Activated naive CD4-positive, alpha-beta T cell treated with anti-CD3 and anti-CD28 coated beads, Interleukin-2, amount 50 U/mL, for 72 hours (primary cell): ENCODE results near the gene ATIC. TPM values are rescaled to one million over a fixed set of nuclear protein-coding genes. Genes with fewer than 3 reads are reported as not detected.

Experiments
- ATAC-seq, 2 donors: fragments of 150-1000 bp; cut with Tn5 transposase; 2 replicates each; pipeline ENCODE4 v1.10.0; 2021; ENCODE audit warnings: mild to moderate bottlenecking in 2 of 2, moderate library complexity in 2 of 2
- DNase-seq, 2 donors: peaks; one replicate each; pipeline ENCODE4 v3.0.0; 2021 to 2022; ENCODE audit warnings: low spot score in 2 of 2
- H3K27ac Mint-ChIP-seq, 2 donors: one replicate each; pipeline ENCODE4 v1.8.0; 2022; ENCODE audit warnings: mild to moderate bottlenecking in 2 of 2, mixed read lengths in 2 of 2
- H3K36me3 Mint-ChIP-seq, 2 donors: one replicate each; pipeline ENCODE4 v1.8.0; 2022; ENCODE audit warnings: mixed read lengths in 2 of 2
- H3K9me3 Mint-ChIP-seq, 2 donors: one replicate each; pipeline ENCODE4 v1.8.0; 2022; ENCODE audit warnings: mixed read lengths in 2 of 2
- total RNA-seq, 2 donors: library from RNA; stranded (reverse); gene quantifications; one replicate each; pipeline ENCODE4 v1.2.3, GENCODE V29; 2022

ATIC gene
- 100 to 1,000 TPM; 193 to 232 TPM for total RNA-seq

GRCh38 chr2:215311625-215312396, at the start of gene ATIC:
ATIC (plus strand) TSS chr2:215312059; CDS start chr2:215312143, 84 bp downstream.
- peak; percentile 87 to 95 for DNase-seq
- Mint-ChIP-seq H3K36me3 (peaks cover 27 to 33% of the 10 kb centered on the region in 2 donors), H3K9me3 (no peaks in the 10 kb centered on the region), H3K27ac (peak within 1 kb of the TSS; percentile 88 to 95)
- ATAC-seq = peak; percentile 98 to 99

GRCh38 chr2:215262303-215262702, 49.6 kb upstream of the ATIC start:
- H3K36me3 Mint-ChIP-seq = no peaks in the 10 kb centered on the region
- no peak for ATAC-seq
- no peaks in the 10 kb centered on the region for H3K9me3 Mint-ChIP-seq
- no peak for DNase-seq
- H3K27ac Mint-ChIP-seq = no peak overlapping the region

GRCh38 chr2:215262741-215263362, 49.0 kb upstream of the ATIC start:
- no peaks in the 10 kb centered on the region for H3K36me3 Mint-ChIP-seq
- H3K27ac Mint-ChIP-seq = no peak overlapping the region
- ATAC-seq (no peak), DNase-seq (no peak)
- no peaks in the 10 kb centered on the region for H3K9me3 Mint-ChIP-seq

- Mint-ChIP-seq H3K9me3 (no peaks in the 10 kb centered on the region), H3K36me3 (no peaks in the 10 kb centered on the region), H3K27ac (no peak overlapping the region)
- ATAC-seq (no peak), DNase-seq (no peak)
Observed at GRCh38 chr2:215264374-215264773, 47.5 kb upstream of the ATIC start.

- no peak for ATAC-seq
- no peaks in the 10 kb centered on the region for H3K9me3 Mint-ChIP-seq
Observed at GRCh38 chr2:215269397-215270117, 42.3 kb upstream of the ATIC start.

GRCh38 chr2:215270118-215270451, 41.8 kb upstream of the ATIC start:
- no peaks in the 10 kb centered on the region for H3K36me3 Mint-ChIP-seq
- ATAC-seq = no peak
- DNase-seq = no peak
- H3K27ac Mint-ChIP-seq = no peak overlapping the region
- no peaks in the 10 kb centered on the region for H3K9me3 Mint-ChIP-seq

More at GRCh38 chr2:215269397-215270117, 42.3 kb upstream of the ATIC start:
- peak in 1 of 2 donors; percentile 43 for DNase-seq
- Mint-ChIP-seq H3K36me3 (no peaks in the 10 kb centered on the region), H3K27ac (no peak overlapping the region)

GRCh38 chr2:215271446-215271845, 40.4 kb upstream of the ATIC start:
- H3K9me3 Mint-ChIP-seq = no peaks in the 10 kb centered on the region
- DNase-seq (no peak), ATAC-seq (no peak)
- no peaks in the 10 kb centered on the region for H3K36me3 Mint-ChIP-seq
- H3K27ac Mint-ChIP-seq = no peak overlapping the region

- Mint-ChIP-seq H3K9me3 (no peaks in the 10 kb centered on the region), H3K36me3 (no peaks in the 10 kb centered on the region), H3K27ac (no peak overlapping the region)
- ATAC-seq (peak; percentile 67 to 97), DNase-seq (no peak)
Observed at GRCh38 chr2:215272918-215273317, 38.9 kb upstream of the ATIC start.

- no peak overlapping the region for H3K27ac Mint-ChIP-seq
- DNase-seq = no peak
- H3K9me3 Mint-ChIP-seq = no peaks in the 10 kb centered on the region
Observed at GRCh38 chr2:215274829-215275228, 37.0 kb upstream of the ATIC start.

GRCh38 chr2:215275824-215276223, 36.0 kb upstream of the ATIC start:
- ATAC-seq (no peak), DNase-seq (no peak)
- no peaks in the 10 kb centered on the region for H3K9me3 Mint-ChIP-seq
- no peak overlapping the region for H3K27ac Mint-ChIP-seq
- H3K36me3 Mint-ChIP-seq = no peaks in the 10 kb centered on the region

More at GRCh38 chr2:215274829-215275228, 37.0 kb upstream of the ATIC start:
- H3K36me3 Mint-ChIP-seq = no peaks in the 10 kb centered on the region
- ATAC-seq = no peak

GRCh38 chr2:215277944-215278343, 33.9 kb upstream of the ATIC start:
- Mint-ChIP-seq H3K36me3 (no peaks in the 10 kb centered on the region), H3K27ac (no peak overlapping the region), H3K9me3 (no peaks in the 10 kb centered on the region)
- ATAC-seq (peak in 1 of 2 donors; percentile 34), DNase-seq (no peak)

GRCh38 chr2:215280326-215280725, 31.5 kb upstream of the ATIC start:
- H3K36me3 Mint-ChIP-seq = no peaks in the 10 kb centered on the region
- H3K27ac Mint-ChIP-seq = no peak overlapping the region
- no peak for DNase-seq
- no peaks in the 10 kb centered on the region for H3K9me3 Mint-ChIP-seq
- ATAC-seq = no peak

GRCh38 chr2:215283221-215283620, 28.6 kb upstream of the ATIC start:
- Mint-ChIP-seq H3K9me3 (no peaks in the 10 kb centered on the region), H3K27ac (no peak overlapping the region), H3K36me3 (no peaks in the 10 kb centered on the region)
- ATAC-seq (no peak), DNase-seq (no peak)

GRCh38 chr2:215286309-215286708, 25.6 kb upstream of the ATIC start:
- no peak for DNase-seq
- H3K27ac Mint-ChIP-seq = no peak overlapping the region
- H3K36me3 Mint-ChIP-seq = no peaks in the 10 kb centered on the region
- H3K9me3 Mint-ChIP-seq = no peaks in the 10 kb centered on the region
- no peak for ATAC-seq

GRCh38 chr2:215288112-215288815, 23.6 kb upstream of the ATIC start:
- no peak for ATAC-seq
- Mint-ChIP-seq H3K36me3 (no peaks in the 10 kb centered on the region), H3K9me3 (no peaks in the 10 kb centered on the region)

GRCh38 chr2:215290980-215291599, 20.8 kb upstream of the ATIC start:
- ATAC-seq = no peak
- DNase-seq = no peak
- Mint-ChIP-seq H3K9me3 (no peaks in the 10 kb centered on the region), H3K27ac (no peak overlapping the region), H3K36me3 (no peaks in the 10 kb centered on the region)

More at GRCh38 chr2:215288112-215288815, 23.6 kb upstream of the ATIC start:
- no peak overlapping the region for H3K27ac Mint-ChIP-seq
- DNase-seq = no peak
